ENCODE results near the gene AP3B2.

AP3B2 gene

DNA sequence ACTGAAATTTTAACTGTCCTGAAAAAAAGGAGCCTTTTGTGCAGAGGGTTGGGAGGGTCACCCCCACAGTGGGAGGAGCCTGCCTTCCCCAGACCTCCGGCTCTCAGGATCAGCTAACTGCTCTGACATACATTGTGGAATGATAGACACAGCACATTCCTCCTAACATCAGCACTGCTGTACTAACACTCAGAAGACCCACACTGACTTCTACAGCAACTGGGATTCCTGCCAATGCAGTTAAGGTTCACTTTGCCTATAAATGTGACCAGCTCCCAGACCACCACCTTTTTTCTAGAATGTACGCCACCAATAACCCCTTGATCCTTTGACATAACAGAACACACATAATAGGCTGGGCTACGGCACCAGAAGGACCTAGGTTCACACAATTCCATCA lies 65.7 kb downstream of the AP3B2 start (continued):
- TF ChIP-seq, protein P1, sequence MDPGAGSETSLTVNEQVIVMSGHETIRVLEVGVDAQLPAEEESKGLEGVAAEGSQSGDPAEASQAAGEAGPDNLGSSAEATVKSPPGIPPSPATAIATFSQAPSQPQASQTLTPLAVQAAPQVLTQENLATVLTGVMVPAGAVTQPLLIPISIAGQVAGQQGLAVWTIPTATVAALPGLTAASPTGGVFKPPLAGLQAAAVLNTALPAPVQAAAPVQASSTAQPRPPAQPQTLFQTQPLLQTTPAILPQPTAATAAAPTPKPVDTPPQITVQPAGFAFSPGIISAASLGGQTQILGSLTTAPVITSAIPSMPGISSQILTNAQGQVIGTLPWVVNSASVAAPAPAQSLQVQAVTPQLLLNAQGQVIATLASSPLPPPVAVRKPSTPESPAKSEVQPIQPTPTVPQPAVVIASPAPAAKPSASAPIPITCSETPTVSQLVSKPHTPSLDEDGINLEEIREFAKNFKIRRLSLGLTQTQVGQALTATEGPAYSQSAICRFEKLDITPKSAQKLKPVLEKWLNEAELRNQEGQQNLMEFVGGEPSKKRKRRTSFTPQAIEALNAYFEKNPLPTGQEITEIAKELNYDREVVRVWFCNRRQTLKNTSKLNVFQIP (CRISPR knock-in tag; IDR thresholded peaks at IDR 0.05; ENCODE audit: borderline replicate concordance, low read depth): no peak
- TF ChIP-seq ZFP30 (CRISPR knock-in tag; IDR thresholded peaks at IDR 0.05) (no peak), SNAI2 (CRISPR knock-in tag; IDR thresholded peaks at IDR 0.05) (no peak)

DNA sequence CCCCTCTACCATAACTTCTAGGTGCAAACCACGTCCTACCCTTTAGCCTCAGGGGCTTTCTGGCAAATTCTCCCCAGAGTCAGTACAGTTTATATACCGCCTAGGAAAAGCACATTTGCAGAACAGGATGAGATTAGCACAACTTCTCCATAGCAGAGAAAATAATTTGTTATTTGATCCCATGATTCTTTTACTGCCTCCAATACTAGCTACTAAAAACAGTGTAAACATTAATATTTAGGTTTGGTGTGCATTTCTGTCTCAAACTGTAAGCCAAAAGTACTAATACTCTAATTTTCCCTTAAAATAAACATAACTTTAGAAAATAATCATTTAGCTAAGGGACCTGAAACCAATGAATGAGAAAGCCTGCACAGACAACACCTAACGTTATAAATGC lies 67.0 kb downstream of the AP3B2 start:
- TF ChIP-seq ISL1 (CRISPR knock-in tag; IDR thresholded peaks at IDR 0.05): no peak
- TF ChIP-seq, protein P2, sequence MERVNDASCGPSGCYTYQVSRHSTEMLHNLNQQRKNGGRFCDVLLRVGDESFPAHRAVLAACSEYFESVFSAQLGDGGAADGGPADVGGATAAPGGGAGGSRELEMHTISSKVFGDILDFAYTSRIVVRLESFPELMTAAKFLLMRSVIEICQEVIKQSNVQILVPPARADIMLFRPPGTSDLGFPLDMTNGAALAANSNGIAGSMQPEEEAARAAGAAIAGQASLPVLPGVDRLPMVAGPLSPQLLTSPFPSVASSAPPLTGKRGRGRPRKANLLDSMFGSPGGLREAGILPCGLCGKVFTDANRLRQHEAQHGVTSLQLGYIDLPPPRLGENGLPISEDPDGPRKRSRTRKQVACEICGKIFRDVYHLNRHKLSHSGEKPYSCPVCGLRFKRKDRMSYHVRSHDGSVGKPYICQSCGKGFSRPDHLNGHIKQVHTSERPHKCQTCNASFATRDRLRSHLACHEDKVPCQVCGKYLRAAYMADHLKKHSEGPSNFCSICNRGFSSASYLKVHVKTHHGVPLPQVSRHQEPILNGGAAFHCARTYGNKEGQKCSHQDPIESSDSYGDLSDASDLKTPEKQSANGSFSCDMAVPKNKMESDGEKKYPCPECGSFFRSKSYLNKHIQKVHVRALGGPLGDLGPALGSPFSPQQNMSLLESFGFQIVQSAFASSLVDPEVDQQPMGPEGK (CRISPR knock-in tag; IDR thresholded peaks at IDR 0.05; ENCODE audit: borderline replicate concordance): no peak
- TF ChIP-seq, protein P1 (CRISPR knock-in tag; IDR thresholded peaks at IDR 0.05; ENCODE audit: borderline replicate concordance, low read depth): no peak
- no peak for TF ChIP-seq CSDC2 (CRISPR knock-in tag; IDR thresholded peaks at IDR 0.05)
- TF ChIP-seq RARB (CRISPR knock-in tag; IDR thresholded peaks at IDR 0.05): no peak
- no peak for ATAC-seq

DNA sequence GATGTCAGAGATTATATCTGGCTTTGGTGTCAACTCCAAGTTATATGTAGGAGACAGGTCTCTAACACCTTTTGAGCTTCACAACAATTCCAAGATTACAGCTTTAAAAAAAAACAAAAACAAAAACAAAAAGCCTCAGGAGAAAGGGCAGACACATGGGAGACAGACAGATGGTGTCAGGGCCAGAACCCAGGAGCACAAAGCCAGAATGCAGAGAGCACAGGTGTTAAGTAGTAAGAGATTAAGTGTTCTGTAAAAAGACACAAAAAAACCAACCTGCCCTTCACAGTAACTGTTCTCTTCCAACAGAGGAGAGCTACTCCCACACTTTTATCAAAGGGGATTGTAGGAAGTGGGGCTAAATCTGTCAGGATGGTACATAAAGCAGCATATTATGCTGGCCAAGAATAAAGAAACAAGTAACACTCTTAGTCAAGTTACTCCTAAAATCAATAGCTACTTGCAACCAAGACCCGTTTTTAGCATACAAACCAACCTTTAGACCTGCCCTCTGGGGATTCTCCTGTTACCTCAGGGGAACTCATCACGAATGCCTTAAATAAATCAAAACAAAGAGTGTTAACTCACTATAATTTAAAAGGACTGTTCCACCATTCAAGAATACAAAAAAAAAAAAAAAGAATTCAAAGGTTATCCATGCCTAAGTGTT lies 68.4 kb downstream of the AP3B2 start:
- TF ChIP-seq, protein P1 (CRISPR knock-in tag; IDR thresholded peaks at IDR 0.05; ENCODE audit: borderline replicate concordance, low read depth): no peak
- TF ChIP-seq ISL1 (CRISPR knock-in tag; IDR thresholded peaks at IDR 0.05) (no peak), ARNTL (CRISPR knock-in tag; IDR thresholded peaks at IDR 0.05; ENCODE audit: borderline replicate concordance, low read depth) (no peak), TCF4 (CRISPR knock-in tag; IDR thresholded peaks at IDR 0.05; ENCODE audit: borderline replicate concordance) (no peak), BACH2 (CRISPR knock-in tag; IDR thresholded peaks at IDR 0.05; ENCODE audit: borderline replicate concordance) (no peak), ESRRG (CRISPR knock-in tag; IDR thresholded peaks at IDR 0.05) (no peak), GLIS3 (CRISPR knock-in tag; IDR thresholded peaks at IDR 0.05) (no peak), ZNF70 (CRISPR knock-in tag; IDR thresholded peaks at IDR 0.05) (no peak), ZNF565 (CRISPR knock-in tag; conservative IDR thresholded peaks at IDR 0.05; ENCODE audit: low read depth) (no peak)
- TF ChIP-seq, protein P2 (CRISPR knock-in tag; IDR thresholded peaks at IDR 0.05; ENCODE audit: borderline replicate concordance): no peak
- no peak for ATAC-seq

DNA sequence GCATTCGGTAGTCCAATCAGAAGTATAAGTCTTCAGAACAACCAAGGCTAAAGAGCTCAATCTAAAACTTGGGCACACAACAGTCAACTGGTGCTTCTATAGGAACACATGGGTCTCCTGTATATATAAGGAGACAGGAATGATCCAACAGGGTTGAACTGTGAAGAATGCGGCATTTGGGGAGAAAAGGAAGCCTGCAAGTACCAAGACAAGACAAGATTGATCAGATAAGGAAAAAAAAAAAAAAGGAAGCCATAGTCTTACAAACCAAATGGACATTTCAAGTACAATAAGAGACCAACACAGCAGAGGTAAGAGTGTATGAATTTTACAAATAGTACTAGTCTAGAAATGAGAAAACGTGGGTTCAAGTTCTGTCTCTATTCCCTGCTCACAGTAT lies 69.0 kb downstream of the AP3B2 start:
- TF ChIP-seq ESRRG (CRISPR knock-in tag; IDR thresholded peaks at IDR 0.05): no peak
- TF ChIP-seq GLIS3 (CRISPR knock-in tag; IDR thresholded peaks at IDR 0.05): no peak
- no peak for TF ChIP-seq OSR1 (CRISPR knock-in tag; IDR thresholded peaks at IDR 0.05)
- TF ChIP-seq, protein P1 (CRISPR knock-in tag; IDR thresholded peaks at IDR 0.05; ENCODE audit: borderline replicate concordance, low read depth): no peak
- no peak for TF ChIP-seq ZNF70 (CRISPR knock-in tag; IDR thresholded peaks at IDR 0.05)
- TF ChIP-seq ISL1 (CRISPR knock-in tag; IDR thresholded peaks at IDR 0.05): no peak
- TF ChIP-seq, protein P3, sequence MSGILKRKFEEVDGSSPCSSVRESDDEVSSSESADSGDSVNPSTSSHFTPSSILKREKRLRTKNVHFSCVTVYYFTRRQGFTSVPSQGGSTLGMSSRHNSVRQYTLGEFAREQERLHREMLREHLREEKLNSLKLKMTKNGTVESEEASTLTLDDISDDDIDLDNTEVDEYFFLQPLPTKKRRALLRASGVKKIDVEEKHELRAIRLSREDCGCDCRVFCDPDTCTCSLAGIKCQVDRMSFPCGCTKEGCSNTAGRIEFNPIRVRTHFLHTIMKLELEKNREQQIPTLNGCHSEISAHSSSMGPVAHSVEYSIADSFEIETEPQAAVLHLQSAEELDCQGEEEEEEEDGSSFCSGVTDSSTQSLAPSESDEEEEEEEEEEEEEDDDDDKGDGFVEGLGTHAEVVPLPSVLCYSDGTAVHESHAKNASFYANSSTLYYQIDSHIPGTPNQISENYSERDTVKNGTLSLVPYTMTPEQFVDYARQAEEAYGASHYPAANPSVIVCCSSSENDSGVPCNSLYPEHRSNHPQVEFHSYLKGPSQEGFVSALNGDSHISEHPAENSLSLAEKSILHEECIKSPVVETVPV (CRISPR knock-in tag; IDR thresholded peaks at IDR 0.05): no peak
- no peak for TF ChIP-seq TOX (CRISPR knock-in tag; IDR thresholded peaks at IDR 0.05; ENCODE audit: borderline replicate concordance)
- TF ChIP-seq, protein P4, sequence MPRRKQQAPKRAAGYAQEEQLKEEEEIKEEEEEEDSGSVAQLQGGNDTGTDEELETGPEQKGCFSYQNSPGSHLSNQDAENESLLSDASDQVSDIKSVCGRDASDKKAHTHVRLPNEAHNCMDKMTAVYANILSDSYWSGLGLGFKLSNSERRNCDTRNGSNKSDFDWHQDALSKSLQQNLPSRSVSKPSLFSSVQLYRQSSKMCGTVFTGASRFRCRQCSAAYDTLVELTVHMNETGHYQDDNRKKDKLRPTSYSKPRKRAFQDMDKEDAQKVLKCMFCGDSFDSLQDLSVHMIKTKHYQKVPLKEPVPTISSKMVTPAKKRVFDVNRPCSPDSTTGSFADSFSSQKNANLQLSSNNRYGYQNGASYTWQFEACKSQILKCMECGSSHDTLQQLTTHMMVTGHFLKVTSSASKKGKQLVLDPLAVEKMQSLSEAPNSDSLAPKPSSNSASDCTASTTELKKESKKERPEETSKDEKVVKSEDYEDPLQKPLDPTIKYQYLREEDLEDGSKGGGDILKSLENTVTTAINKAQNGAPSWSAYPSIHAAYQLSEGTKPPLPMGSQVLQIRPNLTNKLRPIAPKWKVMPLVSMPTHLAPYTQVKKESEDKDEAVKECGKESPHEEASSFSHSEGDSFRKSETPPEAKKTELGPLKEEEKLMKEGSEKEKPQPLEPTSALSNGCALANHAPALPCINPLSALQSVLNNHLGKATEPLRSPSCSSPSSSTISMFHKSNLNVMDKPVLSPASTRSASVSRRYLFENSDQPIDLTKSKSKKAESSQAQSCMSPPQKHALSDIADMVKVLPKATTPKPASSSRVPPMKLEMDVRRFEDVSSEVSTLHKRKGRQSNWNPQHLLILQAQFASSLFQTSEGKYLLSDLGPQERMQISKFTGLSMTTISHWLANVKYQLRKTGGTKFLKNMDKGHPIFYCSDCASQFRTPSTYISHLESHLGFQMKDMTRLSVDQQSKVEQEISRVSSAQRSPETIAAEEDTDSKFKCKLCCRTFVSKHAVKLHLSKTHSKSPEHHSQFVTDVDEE (CRISPR knock-in tag; IDR thresholded peaks at IDR 0.05): no peak
- no peak for TF ChIP-seq ZFP30 (CRISPR knock-in tag; IDR thresholded peaks at IDR 0.05)
- ATAC-seq: no peak

Measured in SK-N-SH treated with all-trans-retinoic acid at 6 μM for 48 hours (cell line).